OCI-LY7 (cell line): ENCODE data around the gene MBL2. TPM values are rescaled to one million over a fixed set of nuclear protein-coding genes. Genes with fewer than 3 reads are reported as not detected.

Source experiments
- BruUV-seq: library from RNA; stranded (reverse); fragments of 400-500 nt; replicated peaks from 2 replicates; lab custom pipeline; 2021; lab: Mats Ljungman, UMichigan
- CTCF ChIA-PET: fragments of 300-600 bp; sonication (Branson Sonifier 250); formaldehyde crosslinking; loops from one replicate; lab custom pipeline; 2022; ENCODE audit warnings: antibody characterized with exemption; ENCODE audit not compliant: unreplicated experiment; lab: Charles Lee
- POLR2A ChIA-PET: fragments of 300-600 bp; sonication (Branson Sonifier 250); formaldehyde crosslinking; loops from one replicate; lab custom pipeline; 2022; ENCODE audit warnings: antibody characterized with exemption; lab: Charles Lee
- DNase-seq: peaks from one replicate; pipeline ENCODE4 v3.0.0-alpha.2; 2015; ENCODE audit warnings: low spot score
- H2AFZ ChIP-seq: fragments of 200-600 bp; sonication (generic), shearing (Covaris generic); 2 replicates; pipeline ENCODE4 v1.6.1; 2014; ENCODE audit warnings: mild to moderate bottlenecking, antibody characterized with exemption, low read length, moderate library complexity
- H3K27ac ChIP-seq: fragments of 200-600 bp; sonication (generic); 2 replicates; pipeline ENCODE4 v1.5.1; 2014; ENCODE audit warnings: mixed run types, low read depth, mild to moderate bottlenecking, moderate library complexity, low read length, inconsistent platforms; ENCODE audit not compliant: poor library complexity, severe bottlenecking
- H3K36me3 ChIP-seq: fragments of 200-600 bp; sonication (generic); 2 replicates; pipeline ENCODE4 v1.6.1; 2014; ENCODE audit warnings: mild to moderate bottlenecking, antibody characterized with exemption, low read length, moderate library complexity, mixed read lengths; ENCODE audit not compliant: insufficient read depth
- H3K4me1 ChIP-seq: fragments of 200-600 bp; sonication (generic); 2 replicates; pipeline ENCODE4 v1.5.1; 2014; ENCODE audit warnings: mild to moderate bottlenecking, low read length; ENCODE audit not compliant: insufficient read depth, poor library complexity, severe bottlenecking
- H3K4me2 ChIP-seq: fragments of 200-600 bp; sonication (generic); 2 replicates; pipeline ENCODE4 v1.6.1; 2014; ENCODE audit warnings: mild to moderate bottlenecking, low read length
- H3K4me3 ChIP-seq: fragments of 200-600 bp; sonication (generic); 2 replicates; pipeline ENCODE4 v1.5.1; 2014; ENCODE audit warnings: mild to moderate bottlenecking, low read depth, low read length; ENCODE audit not compliant: poor library complexity, severe bottlenecking
- H3K79me2 ChIP-seq: fragments of 200-600 bp; sonication (generic); 2 replicates; pipeline ENCODE4 v1.6.1; 2016; ENCODE audit warnings: low read depth, mild to moderate bottlenecking, low read length, moderate library complexity, mixed read lengths; ENCODE audit not compliant: insufficient read depth
- H3K9me2 ChIP-seq: fragments of 200-600 bp; sonication (generic); 2 replicates; pipeline ENCODE4 v1.6.1; 2016; ENCODE audit warnings: mild to moderate bottlenecking, low read length, mixed read lengths; ENCODE audit not compliant: insufficient read depth
- H3K9me3 ChIP-seq: fragments of 200-600 bp; sonication (generic); 2 replicates; pipeline ENCODE4 v1.6.1; 2014; ENCODE audit warnings: mild to moderate bottlenecking, mixed run types, low read length, mixed read lengths
- H4K20me1 ChIP-seq: fragments of 200-600 bp; sonication (generic); 2 replicates; pipeline ENCODE4 v1.6.1; 2014; ENCODE audit warnings: mild to moderate bottlenecking, antibody characterized with exemption, low read length, moderate library complexity, mixed read lengths; ENCODE audit not compliant: insufficient read depth
- EZH2phosphoT487 ChIP-seq: fragments of 200-600 bp; sonication (generic); IDR thresholded peaks from 2 replicates; pipeline ENCODE4 v1.6.1; 2018; ENCODE audit warnings: low read depth, borderline replicate concordance, mild to moderate bottlenecking, mixed run types, antibody characterized with exemption, low read length, moderate library complexity, mixed read lengths
- intact Hi-C: fragments of 100-400 bp; cut with micrococcal nuclease; formaldehyde crosslinking; loops from one replicate; pipeline ENCODE4 v1.10.0; 2022; ENCODE audit not compliant: unreplicated experiment
- total RNA-seq, 2 experiments: library from RNA; depleted of rRNA in 1 of 2; stranded (reverse); fragments of >200 nt in 1 of 2; shearing (Covaris generic) in 1 of 2; gene quantifications; 2 replicates each; pipeline ENCODE4 v1.2.3, GENCODE V29; 2014 to 2022
- TF ChIP-seq, protein P1 (sequence below): fragments of 200-600 bp; sonication (generic); conservative IDR thresholded peaks from 2 replicates; pipeline ENCODE4 v1.5.1; 2014; ENCODE audit warnings: mild to moderate bottlenecking, antibody characterized with exemption, low read length, moderate library complexity, mixed read lengths

MBL2 gene
- total RNA-seq, 2 experiments from 2014 or later, result not detected

DNA sequence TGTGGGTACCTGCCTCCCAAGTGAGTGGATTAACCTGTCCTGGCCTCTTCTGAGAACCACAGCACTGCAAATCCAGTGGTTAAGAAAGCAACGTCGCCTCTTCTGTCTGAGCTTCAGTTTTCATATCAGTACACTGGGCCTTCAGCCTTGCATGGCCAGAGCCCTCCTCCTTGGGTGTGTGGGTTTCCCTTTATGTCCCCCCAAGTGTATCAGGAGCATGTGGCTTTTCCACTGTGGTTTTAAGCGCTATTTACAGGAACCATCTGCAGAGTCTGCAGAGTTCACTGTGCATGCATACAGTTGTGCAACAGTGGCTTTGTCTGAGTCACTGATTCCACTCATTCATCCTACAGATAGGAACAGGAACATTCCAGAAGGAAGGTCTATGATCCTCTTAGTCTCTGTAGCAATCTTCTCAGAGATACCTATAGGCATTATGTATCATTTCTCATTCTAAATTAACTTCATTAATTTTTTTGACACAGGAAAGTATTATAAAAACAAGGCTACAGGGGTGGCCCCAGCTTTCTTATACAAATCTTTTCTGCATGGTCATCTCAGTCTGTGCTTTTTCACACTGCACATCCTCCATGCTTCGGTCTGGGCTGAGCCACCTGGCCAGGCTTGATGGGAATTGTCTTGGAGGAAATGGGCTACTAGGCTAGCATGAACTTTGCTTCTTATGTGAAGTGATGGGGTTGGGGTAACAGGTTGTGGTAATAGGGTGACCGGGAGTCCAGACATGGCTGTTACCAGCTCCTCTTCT lies 17.1 kb downstream of the MBL2 start:
- H3K27ac ChIP-seq, result no peak overlapping the region
- H3K79me2 ChIP-seq, result no peaks in the 10 kb centered on the region
- DNase-seq, result no peak
- H3K9me3 ChIP-seq, result no peaks in the 10 kb centered on the region
- ChIA-PET CTCF (no interaction called here), POLR2A (interaction anchor here (0.6 to 0.8 kb wide), 2 partner anchors 59 to 230 kb away, joined by 3 read pairs; no protein-coding TSS in a partner anchor)
- H3K4me2 ChIP-seq, result no peak overlapping the region
- TF ChIP-seq, protein P1, sequence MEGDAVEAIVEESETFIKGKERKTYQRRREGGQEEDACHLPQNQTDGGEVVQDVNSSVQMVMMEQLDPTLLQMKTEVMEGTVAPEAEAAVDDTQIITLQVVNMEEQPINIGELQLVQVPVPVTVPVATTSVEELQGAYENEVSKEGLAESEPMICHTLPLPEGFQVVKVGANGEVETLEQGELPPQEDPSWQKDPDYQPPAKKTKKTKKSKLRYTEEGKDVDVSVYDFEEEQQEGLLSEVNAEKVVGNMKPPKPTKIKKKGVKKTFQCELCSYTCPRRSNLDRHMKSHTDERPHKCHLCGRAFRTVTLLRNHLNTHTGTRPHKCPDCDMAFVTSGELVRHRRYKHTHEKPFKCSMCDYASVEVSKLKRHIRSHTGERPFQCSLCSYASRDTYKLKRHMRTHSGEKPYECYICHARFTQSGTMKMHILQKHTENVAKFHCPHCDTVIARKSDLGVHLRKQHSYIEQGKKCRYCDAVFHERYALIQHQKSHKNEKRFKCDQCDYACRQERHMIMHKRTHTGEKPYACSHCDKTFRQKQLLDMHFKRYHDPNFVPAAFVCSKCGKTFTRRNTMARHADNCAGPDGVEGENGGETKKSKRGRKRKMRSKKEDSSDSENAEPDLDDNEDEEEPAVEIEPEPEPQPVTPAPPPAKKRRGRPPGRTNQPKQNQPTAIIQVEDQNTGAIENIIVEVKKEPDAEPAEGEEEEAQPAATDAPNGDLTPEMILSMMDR, result no peak
- no peak for TF ChIP-seq EZH2phosphoT487
- intact Hi-C loops, result no loop called here
- H3K9me2 ChIP-seq, result no peaks in the 10 kb centered on the region
- no peak overlapping the region for H2AFZ ChIP-seq
- H3K4me3 ChIP-seq, result no peak overlapping the region
- no peaks in the 10 kb centered on the region for H3K36me3 ChIP-seq
- H3K4me1 ChIP-seq, result no peaks in the 10 kb centered on the region
- no TSS peak for BruUV-seq
- H4K20me1 ChIP-seq, result no peaks in the 10 kb centered on the region

DNA sequence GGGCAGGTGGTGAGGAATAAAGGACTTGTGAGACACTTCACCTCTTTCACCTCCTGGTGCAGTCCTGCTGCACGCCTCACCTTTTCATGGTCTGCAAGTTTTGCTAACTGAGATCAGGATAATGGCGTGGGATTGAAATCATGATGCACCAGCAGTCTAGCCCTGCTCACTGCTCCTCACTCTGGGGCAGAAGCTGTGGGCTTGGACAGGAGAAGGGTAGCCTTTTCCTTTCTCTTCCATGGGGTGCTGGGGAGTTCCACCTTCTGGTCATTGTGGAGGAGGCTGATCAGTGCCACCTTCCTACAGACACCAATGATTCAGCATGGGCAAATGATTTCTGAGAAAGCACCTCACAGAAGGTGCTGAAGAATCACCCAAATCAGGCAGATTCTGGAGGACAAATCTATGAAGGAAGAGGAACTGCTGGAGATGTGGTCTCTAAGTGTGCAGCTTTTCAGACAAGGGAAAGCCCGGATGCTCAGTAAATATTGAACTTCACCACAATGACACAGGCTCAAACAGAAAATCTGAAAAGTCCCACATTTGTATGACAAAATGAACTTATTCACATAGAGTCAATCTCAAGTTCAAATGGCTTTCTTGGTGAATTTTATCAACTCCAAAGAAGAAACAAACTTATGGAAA lies 19.7 kb downstream of the MBL2 start:
- intact Hi-C loops, result no loop called here
- no peaks in the 10 kb centered on the region for H3K9me2 ChIP-seq
- H4K20me1 ChIP-seq, result no peaks in the 10 kb centered on the region
- ChIA-PET POLR2A (no interaction called here), CTCF (no interaction called here)
- no peak overlapping the region for H2AFZ ChIP-seq
- no peak for DNase-seq
- H3K4me1 ChIP-seq, result no peaks in the 10 kb centered on the region
- no peaks in the 10 kb centered on the region for H3K36me3 ChIP-seq
- BruUV-seq, result no TSS peak
- H3K9me3 ChIP-seq, result no peaks in the 10 kb centered on the region
- TF ChIP-seq, protein P1, result no peak
- TF ChIP-seq EZH2phosphoT487, result no peak
- no peak overlapping the region for H3K4me3 ChIP-seq
- no peak overlapping the region for H3K4me2 ChIP-seq
- no peaks in the 10 kb centered on the region for H3K79me2 ChIP-seq
- no peak overlapping the region for H3K27ac ChIP-seq

DNA sequence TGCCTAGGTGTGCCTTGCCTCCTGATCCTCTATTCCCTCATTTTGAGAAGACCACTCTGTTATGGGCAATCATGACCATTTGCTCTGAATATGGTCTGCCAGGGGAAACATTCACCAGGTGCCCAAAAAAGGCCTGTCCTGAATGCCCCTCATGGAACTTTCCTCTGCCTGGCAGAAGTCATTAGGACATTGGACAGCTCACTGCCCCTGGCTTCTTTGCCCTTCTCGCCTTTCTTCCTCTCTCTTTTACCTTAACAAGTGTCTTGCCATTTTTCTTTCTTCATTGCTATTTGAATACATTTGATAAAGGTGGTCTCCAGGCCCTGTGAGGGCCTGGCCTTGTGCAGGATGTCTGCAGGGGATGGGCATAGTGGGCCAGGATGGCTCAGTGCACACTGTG lies 20.3 kb downstream of the MBL2 start:
- BruUV-seq, result no TSS peak
- ChIA-PET CTCF (no interaction called here), POLR2A (no interaction called here)
- TF ChIP-seq, protein P1, result no peak
- H3K4me1 ChIP-seq, result no peaks in the 10 kb centered on the region
- no peaks in the 10 kb centered on the region for H3K9me3 ChIP-seq
- H3K36me3 ChIP-seq, result no peaks in the 10 kb centered on the region
- no peak overlapping the region for H3K27ac ChIP-seq
- no peaks in the 10 kb centered on the region for H3K79me2 ChIP-seq
- no peak overlapping the region for H3K4me3 ChIP-seq
- H3K9me2 ChIP-seq, result no peaks in the 10 kb centered on the region
- no peaks in the 10 kb centered on the region for H4K20me1 ChIP-seq
- no peak overlapping the region for H2AFZ ChIP-seq
- intact Hi-C loops, result no loop called here
- DNase-seq, result no peak
- no peak overlapping the region for H3K4me2 ChIP-seq
